Muscle layer of duodenum (tissue), 2 donors: Measurements from ENCODE around the gene DNAJB6.

ENCODE experiments used
- H3K27ac ChIP-seq: one replicate; pipeline ENCODE4 v1.7.0; 2013; ENCODE audit warnings: mild to moderate bottlenecking, low read length
- H3K27me3 ChIP-seq: one replicate; pipeline ENCODE4 v1.7.0; 2013; ENCODE audit warnings: low read depth, mild to moderate bottlenecking, control low read depth, low read length
- H3K36me3 ChIP-seq, 2 donors: one replicate each; pipeline ENCODE4 v1.7.0; 2013; ENCODE audit warnings: low read length in 2 of 2, control low read depth in 1 of 2, mild to moderate bottlenecking in 1 of 2; ENCODE audit not compliant: insufficient read depth in 2 of 2, control insufficient read depth in 1 of 2
- H3K4me1 ChIP-seq, 2 donors: one replicate each; pipeline ENCODE4 v1.7.0; 2013; ENCODE audit warnings: low read length in 2 of 2, mild to moderate bottlenecking in 2 of 2, control low read depth in 1 of 2, moderate library complexity in 1 of 2; ENCODE audit not compliant: insufficient read depth in 2 of 2, control insufficient read depth in 1 of 2
- H3K4me3 ChIP-seq, 2 donors: one replicate each; pipeline ENCODE4 v1.7.0; 2013; ENCODE audit warnings: low read length in 2 of 2, low read depth in 1 of 2, mild to moderate bottlenecking in 1 of 2
- H3K9me3 ChIP-seq, 2 donors: one replicate each; pipeline ENCODE4 v1.7.0; 2013; ENCODE audit warnings: low read length in 2 of 2, control low read depth in 1 of 2, mild to moderate bottlenecking in 1 of 2; ENCODE audit not compliant: control insufficient read depth in 1 of 2
- donor health status: healthy.

Gene DNAJB6

DNA sequence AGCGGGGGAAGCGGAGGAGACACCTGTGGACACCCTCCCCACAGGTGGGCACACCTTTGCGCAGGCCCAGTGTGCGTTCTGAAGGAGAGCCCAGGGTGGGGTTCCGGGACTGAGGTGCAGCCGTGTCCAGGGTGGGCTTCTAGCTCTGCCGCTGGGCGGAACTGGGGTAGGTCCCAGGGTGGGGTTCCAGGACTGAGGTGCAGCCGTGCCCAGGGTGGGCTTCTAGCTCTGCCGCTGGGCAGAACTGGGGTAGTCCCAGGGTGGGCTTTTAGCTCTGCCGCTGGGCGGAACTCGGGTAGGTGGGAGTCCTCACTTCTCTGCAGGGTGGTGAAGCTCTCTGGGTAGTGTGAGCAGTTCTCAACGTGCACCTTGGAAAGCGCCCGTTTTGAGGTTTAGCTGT is 78.7 kb downstream of the DNAJB6 start:
- Histone ChIP-seq H3K9me3 (no peaks in the 10 kb centered on the region), H3K27me3 (no peaks in the 10 kb centered on the region), H3K27ac (no peak overlapping the region), H3K4me1 (no peaks in the 10 kb centered on the region), H3K36me3 (peaks cover 12 to 65% of the 10 kb centered on the region in 2 donors), H3K4me3 (no peak overlapping the region)

DNA sequence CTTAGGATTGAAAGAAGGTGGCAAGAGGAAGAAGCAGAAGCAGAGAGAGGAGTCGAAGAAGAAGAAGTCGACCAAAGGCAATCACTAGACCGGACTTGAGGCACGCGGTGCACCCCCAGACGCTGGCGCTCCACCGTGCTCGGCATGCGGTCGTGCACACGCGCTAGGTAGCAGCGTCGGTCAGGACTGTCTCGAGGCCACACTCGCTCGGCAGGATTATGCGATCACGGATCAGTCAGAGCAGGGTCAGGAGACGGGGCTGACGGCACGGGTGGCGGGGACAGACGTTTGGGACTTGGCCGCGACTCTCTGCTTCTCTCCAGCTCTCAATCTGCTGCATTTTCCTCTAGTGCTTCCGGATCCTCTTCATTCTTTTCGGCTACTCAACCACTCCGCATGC is 79.2 kb downstream of the DNAJB6 start:
- no peaks in the 10 kb centered on the region for H3K27me3 ChIP-seq
- H3K4me1 ChIP-seq: no peaks in the 10 kb centered on the region
- peaks cover 12 to 60% of the 10 kb centered on the region in 2 donors for H3K36me3 ChIP-seq
- no peaks in the 10 kb centered on the region for H3K9me3 ChIP-seq
- no peak overlapping the region for H3K4me3 ChIP-seq
- no peak overlapping the region for H3K27ac ChIP-seq

DNA sequence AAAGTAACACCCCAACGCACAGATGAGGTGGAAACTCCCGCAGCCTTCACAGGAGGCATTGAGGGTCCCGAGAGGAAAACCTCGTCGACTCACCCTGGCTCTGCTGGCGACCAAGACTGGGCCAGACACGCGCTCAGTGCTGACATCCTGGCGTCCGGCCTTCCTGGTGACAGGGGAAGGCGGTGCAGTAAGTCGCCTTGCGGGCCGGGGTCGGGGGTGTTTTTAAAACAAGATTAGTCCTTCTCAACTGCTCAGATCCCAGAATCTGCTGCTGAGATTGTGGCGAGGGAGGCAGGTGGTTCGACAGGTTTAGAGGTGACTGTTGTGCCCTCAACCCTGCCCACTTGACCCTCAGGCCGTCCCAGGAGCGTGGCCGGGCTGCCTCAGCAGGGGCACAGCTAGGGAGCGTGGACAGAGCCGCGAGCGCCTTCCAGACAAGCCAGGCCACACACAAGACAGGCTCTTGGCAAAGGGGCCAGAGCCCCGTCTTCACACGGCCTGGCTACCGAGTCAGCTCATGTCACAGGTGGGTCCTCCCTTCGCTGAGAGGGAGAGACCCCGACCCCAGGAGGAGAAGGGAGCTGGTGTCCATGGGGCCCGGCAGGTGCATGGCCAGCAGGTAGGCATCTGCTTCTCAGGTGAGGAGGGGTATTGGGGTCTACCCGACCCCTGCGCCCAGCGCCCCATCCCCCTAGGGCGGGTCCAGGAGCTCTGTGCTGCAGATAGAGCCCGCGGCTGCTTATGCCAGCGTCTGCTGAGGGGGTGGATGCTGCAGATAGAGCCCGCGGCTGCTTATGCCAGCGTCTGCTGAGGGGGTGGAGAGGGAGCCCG is 81.6 kb downstream of the DNAJB6 start:
- H3K9me3 ChIP-seq: no peaks in the 10 kb centered on the region
- H3K4me1 ChIP-seq: no peaks in the 10 kb centered on the region
- H3K36me3 ChIP-seq: peaks cover 12 to 47% of the 10 kb centered on the region in 2 donors
- H3K27me3 ChIP-seq: no peaks in the 10 kb centered on the region
- H3K4me3 ChIP-seq: no peak overlapping the region
- H3K27ac ChIP-seq: no peak overlapping the region

DNA sequence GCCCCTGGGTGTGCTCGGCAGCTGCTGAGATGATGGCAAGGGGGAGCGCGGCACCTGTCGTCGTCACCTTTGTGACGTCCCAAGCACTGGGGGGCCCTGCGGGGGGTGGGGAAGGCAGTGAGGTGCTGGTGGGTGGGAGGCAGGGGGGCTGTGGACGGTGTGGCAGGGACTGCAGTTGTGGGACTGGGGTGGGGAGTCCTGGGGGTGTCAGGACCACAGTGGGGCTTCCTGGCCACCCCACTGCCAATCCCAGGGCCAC is 82.2 kb downstream of the DNAJB6 start:
- Histone ChIP-seq H3K4me1 (no peaks in the 10 kb centered on the region), H3K4me3 (no peak overlapping the region), H3K9me3 (no peaks in the 10 kb centered on the region), H3K36me3 (peaks cover 12 to 47% of the 10 kb centered on the region in 2 donors), H3K27ac (no peak overlapping the region), H3K27me3 (no peaks in the 10 kb centered on the region)

DNA sequence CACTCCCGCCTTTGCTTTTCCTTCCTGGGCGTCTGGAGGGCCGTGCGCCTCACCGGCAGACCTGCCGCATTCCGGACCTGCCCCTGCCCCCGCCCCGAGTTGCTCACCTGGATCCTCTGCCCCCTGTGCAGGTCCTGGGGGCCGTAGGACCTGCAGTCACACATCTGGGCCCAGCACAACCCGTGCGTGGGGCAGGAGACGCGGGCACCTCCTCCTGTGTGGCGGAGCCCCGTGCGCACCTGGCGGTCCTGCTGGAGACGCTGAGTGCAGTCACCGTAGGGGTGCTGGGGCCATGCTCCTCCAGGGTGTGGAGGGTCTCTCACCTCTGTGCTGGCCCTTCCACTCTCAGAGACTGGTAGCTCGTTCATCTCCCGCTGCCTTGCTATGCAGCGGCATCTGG is 85.5 kb downstream of the DNAJB6 start:
- Histone ChIP-seq H3K27me3 (no peaks in the 10 kb centered on the region), H3K36me3 (peaks cover 0 to 21% of the 10 kb centered on the region in 2 donors), H3K27ac (no peak overlapping the region)

DNA sequence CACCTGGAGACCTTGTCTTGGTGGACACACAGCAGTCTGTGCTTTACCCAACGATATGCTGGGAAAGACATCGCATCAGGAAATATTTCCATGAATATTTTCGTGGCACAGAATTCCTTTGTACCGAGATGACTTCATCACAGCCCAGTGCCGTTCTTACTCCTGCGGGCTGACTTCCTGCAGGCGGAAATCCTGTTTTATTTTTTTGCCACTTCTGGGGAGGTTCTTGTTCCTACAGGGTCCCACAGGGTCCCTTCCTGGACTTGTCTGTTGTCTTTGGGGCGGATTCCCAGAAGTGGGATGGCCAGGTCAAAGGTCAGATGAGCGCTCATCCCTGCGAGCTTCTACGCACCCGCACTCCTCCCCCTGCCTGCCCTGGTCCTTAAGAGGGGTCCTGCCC is 86.5 kb downstream of the DNAJB6 start:
- Histone ChIP-seq H3K4me1 (no peaks in the 10 kb centered on the region), H3K9me3 (no peaks in the 10 kb centered on the region), H3K36me3 (peaks cover 0 to 17% of the 10 kb centered on the region in 2 donors), H3K4me3 (no peak overlapping the region), H3K27me3 (no peaks in the 10 kb centered on the region), H3K27ac (no peak overlapping the region)

More for the DNA sequence above, 85.5 kb downstream of the DNAJB6 start:
- Histone ChIP-seq H3K9me3 (no peaks in the 10 kb centered on the region), H3K4me1 (no peaks in the 10 kb centered on the region), H3K4me3 (no peak overlapping the region)

DNA sequence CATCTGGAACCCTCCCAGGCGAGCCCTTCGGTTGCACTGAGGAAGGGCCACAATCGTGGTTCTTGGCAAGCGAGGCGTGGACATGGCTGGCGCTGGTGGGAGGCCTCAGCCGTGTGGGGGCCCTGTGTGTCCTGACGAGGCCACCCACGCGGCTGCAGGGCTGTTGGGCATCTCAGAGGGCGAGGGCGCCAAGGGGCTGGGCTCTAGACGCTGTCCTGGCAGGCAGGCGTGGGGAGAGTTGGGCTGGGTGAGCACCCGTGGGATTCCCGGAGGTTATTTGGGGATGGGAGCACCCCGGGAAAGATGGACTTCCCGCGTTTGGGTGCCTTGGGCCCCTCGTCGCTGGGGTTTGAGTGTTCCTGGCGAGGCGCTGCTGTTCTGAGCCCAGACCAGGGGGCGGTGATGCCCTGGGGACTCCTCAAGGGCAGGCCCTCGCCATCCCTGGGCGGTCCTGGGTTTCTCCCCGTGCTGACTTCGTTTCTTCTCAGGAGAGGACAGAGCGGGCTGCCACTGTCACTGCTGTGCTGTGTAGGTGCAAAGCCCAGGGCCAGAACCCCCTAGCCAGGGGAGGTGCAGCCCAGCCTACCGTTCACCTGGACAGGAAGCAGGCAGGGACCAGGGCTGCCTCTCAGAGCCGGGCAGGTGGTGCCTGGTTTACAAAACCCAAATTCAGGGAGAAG is 87.2 kb downstream of the DNAJB6 start:
- peaks cover 0 to 10% of the 10 kb centered on the region in 2 donors for H3K36me3 ChIP-seq
- H3K9me3 ChIP-seq: no peaks in the 10 kb centered on the region
- H3K4me1 ChIP-seq: no peaks in the 10 kb centered on the region
- H3K27ac ChIP-seq: no peak overlapping the region
- no peaks in the 10 kb centered on the region for H3K27me3 ChIP-seq
- H3K4me3 ChIP-seq: no peak overlapping the region

DNA sequence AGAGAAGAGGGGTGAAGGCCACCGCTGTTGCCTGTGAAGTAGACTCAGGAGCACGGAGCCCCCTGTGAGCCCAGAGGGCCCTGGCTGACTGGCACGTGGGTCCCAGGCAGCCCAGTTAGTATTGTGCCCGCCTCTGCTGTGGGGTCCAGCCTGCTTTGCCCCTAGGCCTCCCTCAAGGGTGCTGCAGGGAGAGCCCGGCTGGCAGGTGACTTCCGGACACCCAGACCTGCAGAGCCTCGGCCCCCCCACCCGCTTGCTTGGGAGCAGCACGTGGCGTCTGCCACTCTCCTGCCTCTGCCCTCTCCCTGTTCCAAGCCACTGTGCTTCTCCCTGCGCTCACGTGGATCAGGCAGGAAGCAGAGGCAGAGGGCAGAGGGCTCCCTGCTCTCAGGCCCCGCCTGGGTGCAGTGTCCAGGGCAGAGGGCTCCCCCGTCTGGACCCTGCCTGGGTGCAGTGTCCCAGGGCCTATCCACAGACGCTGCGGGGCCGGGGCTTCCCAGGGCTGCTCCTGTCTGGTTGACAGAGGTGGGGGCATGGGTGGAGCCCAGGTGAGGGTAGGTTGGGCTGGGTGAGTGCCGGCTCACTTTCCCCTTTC is 88.4 kb downstream of the DNAJB6 start:
- no peak overlapping the region for H3K27ac ChIP-seq
- H3K4me1 ChIP-seq: no peaks in the 10 kb centered on the region
- no peaks in the 10 kb centered on the region for H3K9me3 ChIP-seq
- H3K4me3 ChIP-seq: no peak overlapping the region
- H3K27me3 ChIP-seq: no peaks in the 10 kb centered on the region
- peaks cover 0 to 7% of the 10 kb centered on the region in 2 donors for H3K36me3 ChIP-seq

DNA sequence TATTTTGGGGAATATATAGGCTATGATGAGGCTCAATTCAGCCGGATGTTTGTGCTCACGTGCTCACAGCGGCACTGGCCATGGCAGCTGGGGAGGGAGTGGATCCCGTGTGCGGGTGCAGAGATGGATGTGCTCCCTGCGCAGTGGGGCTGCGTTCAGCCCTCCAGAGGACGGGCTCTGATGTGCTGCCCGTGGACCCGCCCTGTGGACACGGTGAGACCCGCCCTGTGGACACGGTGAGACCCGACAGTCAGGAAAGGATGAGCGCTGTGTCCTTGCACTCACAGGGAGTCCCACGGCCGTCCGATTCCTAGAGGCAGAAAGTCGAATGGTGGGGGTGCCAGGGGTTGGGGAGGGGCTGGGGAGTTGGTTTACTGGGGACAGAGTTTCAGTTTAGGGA is 89.0 kb downstream of the DNAJB6 start:
- H3K4me1 ChIP-seq: no peaks in the 10 kb centered on the region
- H3K27ac ChIP-seq: no peak overlapping the region

DNA sequence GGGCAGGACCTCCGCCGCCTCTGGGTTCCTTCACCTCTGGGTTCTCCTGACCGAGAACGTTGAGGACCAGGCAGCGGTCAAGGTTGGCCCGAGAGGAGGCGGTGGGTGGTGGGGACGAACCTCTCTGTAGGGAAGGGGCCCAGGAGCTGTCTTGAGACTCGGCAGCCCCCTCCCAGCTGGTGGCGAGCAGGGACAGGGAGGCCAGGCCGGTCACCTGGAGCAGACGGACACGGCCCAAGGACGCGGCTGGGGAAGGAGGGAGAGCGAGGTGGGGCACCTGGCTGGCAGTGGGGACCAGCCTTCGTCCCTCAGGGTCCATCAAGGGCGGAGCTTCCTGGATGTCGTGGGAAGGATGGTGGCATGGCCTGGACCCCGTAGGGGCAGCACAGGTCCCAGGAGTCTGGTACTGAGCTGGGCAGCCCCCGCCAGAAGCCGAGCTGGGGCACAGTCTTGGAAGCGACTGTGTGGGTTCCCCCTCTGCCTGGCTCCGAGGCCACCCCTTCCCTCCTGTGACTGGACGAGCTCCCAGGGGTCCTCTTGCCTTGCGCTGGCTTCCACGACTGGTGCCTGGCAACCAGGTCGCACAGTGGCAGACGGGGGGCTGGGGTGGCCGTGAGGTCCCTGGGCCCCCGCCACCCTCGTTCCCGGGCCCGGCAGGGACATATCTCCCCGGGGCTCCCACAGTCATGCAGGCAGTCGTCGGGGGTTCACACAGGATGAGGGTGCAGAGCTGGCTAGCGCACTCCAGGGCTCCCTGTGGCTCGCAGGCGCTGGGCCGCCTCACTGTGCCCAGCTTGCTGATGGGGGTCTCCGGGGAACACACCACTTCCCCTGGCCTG is 89.9 kb downstream of the DNAJB6 start:
- Histone ChIP-seq H3K27ac (no peak overlapping the region), H3K9me3 (no peaks in the 10 kb centered on the region), H3K27me3 (no peaks in the 10 kb centered on the region), H3K4me3 (no peak overlapping the region), H3K4me1 (no peaks in the 10 kb centered on the region), H3K36me3 (peaks cover 0 to 7% of the 10 kb centered on the region in 2 donors)

More for the DNA sequence above, 89.0 kb downstream of the DNAJB6 start:
- H3K27me3 ChIP-seq: no peaks in the 10 kb centered on the region
- no peaks in the 10 kb centered on the region for H3K9me3 ChIP-seq
- H3K4me3 ChIP-seq: no peak overlapping the region
- H3K36me3 ChIP-seq: peaks cover 0 to 7% of the 10 kb centered on the region in 2 donors
